SK-N-SH treated with all-trans-retinoic acid at 6 μM for 48 hours (cell line): ENCODE results near the gene PHF20.

Source experiments
- ATAC-seq: fragments of 200-7000 bp; cut with Tn5 transposase; 3 replicates; pipeline ENCODE4 v1.9.1; 2020; ENCODE audit warnings: mild to moderate bottlenecking, moderate library complexity
- ARNTL ChIP-seq: fragments of 450-650 bp; formaldehyde crosslinking; IDR thresholded peaks from 2 replicates; pipeline ENCODE4 v1.5.0; 2020; ENCODE audit warnings: low read depth, mild to moderate bottlenecking, moderate library complexity, borderline replicate concordance
- BACH2 ChIP-seq: fragments of 250-450 bp; sonication (Bioruptor Pico); IDR thresholded peaks from 2 replicates; pipeline ENCODE4 v1.9.0; 2021; ENCODE audit warnings: mild to moderate bottlenecking, borderline replicate concordance
- CSDC2 ChIP-seq: fragments of 250-450 bp; sonication (Bioruptor Pico); IDR thresholded peaks from 2 replicates; pipeline ENCODE4 v1.5.0; 2020; ENCODE audit warnings: mild to moderate bottlenecking, moderate library complexity
- ESRRG ChIP-seq: fragments of 250-450 bp; sonication (Bioruptor Pico); IDR thresholded peaks from 2 replicates; pipeline ENCODE4 v1.6.1; 2021; ENCODE audit warnings: mild to moderate bottlenecking
- GLIS3 ChIP-seq: fragments of 250-450 bp; sonication (Bioruptor Pico); IDR thresholded peaks from 2 replicates; pipeline ENCODE4 v1.5.0; 2020; ENCODE audit warnings: mild to moderate bottlenecking, moderate library complexity
- ISL1 ChIP-seq: fragments of 250-450 bp; sonication (Bioruptor Pico); IDR thresholded peaks from 2 replicates; pipeline ENCODE4 v2.1.2; 2022; ENCODE audit warnings: mild to moderate bottlenecking, moderate library complexity
- OSR1 ChIP-seq: fragments of 250-450 bp; sonication (Bioruptor Pico); IDR thresholded peaks from 2 replicates; pipeline ENCODE4 v1.8.0; 2022; ENCODE audit warnings: moderate library complexity, mild to moderate bottlenecking, inconsistent platforms
- RARB ChIP-seq: fragments of 250-450 bp; sonication (Bioruptor Pico); IDR thresholded peaks from 2 replicates; pipeline ENCODE4 v1.8.0; 2021; ENCODE audit warnings: mild to moderate bottlenecking, moderate library complexity
- SNAI2 ChIP-seq: fragments of 250-450 bp; sonication (Bioruptor Pico); IDR thresholded peaks from 2 replicates; pipeline ENCODE4 v1.5.0; 2020; ENCODE audit warnings: mild to moderate bottlenecking, moderate library complexity
- TCF4 ChIP-seq: fragments of 250-450 bp; sonication (Bioruptor Pico); IDR thresholded peaks from 2 replicates; pipeline ENCODE4 v1.8.0; 2021; ENCODE audit warnings: mild to moderate bottlenecking, moderate library complexity, borderline replicate concordance
- TOX ChIP-seq: fragments of 250-450 bp; sonication (Bioruptor Pico); IDR thresholded peaks from 2 replicates; pipeline ENCODE4 v1.8.0; 2021; ENCODE audit warnings: mild to moderate bottlenecking, moderate library complexity, borderline replicate concordance
- ZC3H10 ChIP-seq: fragments of 250-450 bp; sonication (Bioruptor Pico); IDR thresholded peaks from 2 replicates; pipeline ENCODE4 v1.5.1; 2021; ENCODE audit warnings: mild to moderate bottlenecking, moderate library complexity
- ZFP3 ChIP-seq: fragments of 250-450 bp; sonication (Bioruptor Pico); IDR thresholded peaks from 2 replicates; pipeline ENCODE4 v1.5.0; 2020; ENCODE audit warnings: mild to moderate bottlenecking, moderate library complexity
- ZFP30 ChIP-seq: fragments of 450-650 bp; formaldehyde crosslinking; IDR thresholded peaks from 2 replicates; pipeline ENCODE4 v1.5.0; 2022; ENCODE audit warnings: mild to moderate bottlenecking, moderate library complexity
- ZNF565 ChIP-seq: fragments of 450-650 bp; formaldehyde crosslinking; conservative IDR thresholded peaks from 2 replicates; pipeline ENCODE4 v1.5.0; 2020; ENCODE audit warnings: low read depth, mild to moderate bottlenecking, moderate library complexity
- ZNF70 ChIP-seq: fragments of 450-650 bp; formaldehyde crosslinking; IDR thresholded peaks from 2 replicates; pipeline ENCODE4 v1.5.0; 2020; ENCODE audit warnings: mild to moderate bottlenecking, moderate library complexity
- ZNF8 ChIP-seq: fragments of 450-650 bp; formaldehyde crosslinking; IDR thresholded peaks from 2 replicates; pipeline ENCODE4 v1.5.0; 2020; ENCODE audit warnings: mild to moderate bottlenecking, moderate library complexity
- TF ChIP-seq, protein P1 (sequence below): fragments of 250-450 bp; sonication (Bioruptor Pico); IDR thresholded peaks from 2 replicates; pipeline ENCODE4 v1.8.0; 2020; ENCODE audit warnings: mild to moderate bottlenecking, moderate library complexity, borderline replicate concordance
- TF ChIP-seq, protein P2 (sequence below): fragments of 250-450 bp; sonication (Bioruptor Pico); IDR thresholded peaks from 2 replicates; pipeline ENCODE4 v1.5.1; 2021; ENCODE audit warnings: mild to moderate bottlenecking, moderate library complexity
- TF ChIP-seq, protein P3 (sequence below): fragments of 250-450 bp; sonication (Bioruptor Pico); IDR thresholded peaks from 2 replicates; pipeline ENCODE4 v1.8.0; 2021; ENCODE audit warnings: low read depth, mild to moderate bottlenecking, moderate library complexity, borderline replicate concordance
- TF ChIP-seq, protein P4 (sequence below): fragments of 250-450 bp; sonication (Bioruptor Pico); IDR thresholded peaks from 2 replicates; pipeline ENCODE4 v1.5.1; 2020; ENCODE audit warnings: low read depth, mild to moderate bottlenecking, moderate library complexity

PHF20 gene

DNA sequence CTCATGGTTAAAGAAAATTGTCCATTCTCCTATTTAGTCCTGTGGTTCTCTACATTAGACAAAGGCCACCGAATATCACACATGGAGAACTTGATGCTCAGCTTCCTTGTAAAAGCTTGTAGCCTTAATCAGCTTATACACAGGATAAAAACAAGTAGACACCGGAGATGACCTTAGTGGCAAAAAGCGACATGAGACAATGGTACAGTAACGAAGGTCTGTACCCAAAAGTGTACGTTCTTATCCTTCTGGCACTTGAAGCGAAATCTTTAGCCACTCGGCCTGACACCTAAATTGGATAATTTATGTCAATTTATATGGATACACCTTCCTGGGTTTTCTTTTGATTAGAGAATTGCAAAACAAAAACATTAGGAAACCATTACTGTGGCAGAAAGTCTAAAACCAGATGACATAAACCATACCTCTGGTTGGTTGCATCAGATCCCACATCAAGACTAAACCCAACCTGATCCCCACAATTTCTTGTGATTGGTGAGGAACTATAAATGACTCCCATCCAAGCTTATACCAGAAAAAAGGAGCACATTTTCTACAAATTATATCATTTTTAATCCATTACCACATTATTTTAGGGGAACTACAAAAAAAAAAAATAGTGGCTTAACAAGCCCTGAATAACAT is 35.9 kb upstream of the PHF20 start (continued):
- TF ChIP-seq, protein P1, sequence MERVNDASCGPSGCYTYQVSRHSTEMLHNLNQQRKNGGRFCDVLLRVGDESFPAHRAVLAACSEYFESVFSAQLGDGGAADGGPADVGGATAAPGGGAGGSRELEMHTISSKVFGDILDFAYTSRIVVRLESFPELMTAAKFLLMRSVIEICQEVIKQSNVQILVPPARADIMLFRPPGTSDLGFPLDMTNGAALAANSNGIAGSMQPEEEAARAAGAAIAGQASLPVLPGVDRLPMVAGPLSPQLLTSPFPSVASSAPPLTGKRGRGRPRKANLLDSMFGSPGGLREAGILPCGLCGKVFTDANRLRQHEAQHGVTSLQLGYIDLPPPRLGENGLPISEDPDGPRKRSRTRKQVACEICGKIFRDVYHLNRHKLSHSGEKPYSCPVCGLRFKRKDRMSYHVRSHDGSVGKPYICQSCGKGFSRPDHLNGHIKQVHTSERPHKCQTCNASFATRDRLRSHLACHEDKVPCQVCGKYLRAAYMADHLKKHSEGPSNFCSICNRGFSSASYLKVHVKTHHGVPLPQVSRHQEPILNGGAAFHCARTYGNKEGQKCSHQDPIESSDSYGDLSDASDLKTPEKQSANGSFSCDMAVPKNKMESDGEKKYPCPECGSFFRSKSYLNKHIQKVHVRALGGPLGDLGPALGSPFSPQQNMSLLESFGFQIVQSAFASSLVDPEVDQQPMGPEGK (CRISPR knock-in tag), result no peak
- TF ChIP-seq OSR1, result no peak

DNA sequence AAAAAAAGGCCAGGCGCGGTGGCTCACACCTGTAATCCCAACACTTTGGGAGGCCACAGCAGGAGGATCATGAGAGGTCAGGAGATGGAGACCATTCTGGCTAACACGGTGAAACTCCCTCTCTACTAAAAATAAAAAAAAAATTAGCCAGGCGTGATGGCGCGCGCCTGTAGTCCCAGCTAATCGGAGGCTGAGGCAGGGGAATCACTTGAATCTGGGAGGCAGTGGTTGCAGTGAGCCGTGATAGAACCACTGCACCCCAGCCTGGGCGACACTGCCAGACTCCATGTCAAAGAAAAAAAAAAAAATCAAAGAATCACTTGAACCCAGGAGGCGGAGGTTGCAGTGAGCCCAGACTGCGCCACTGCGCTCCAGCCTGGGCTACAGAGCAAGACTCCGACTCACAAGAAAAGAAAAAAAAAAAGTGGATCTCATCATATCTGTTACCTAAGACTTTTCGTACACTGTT is 33.9 kb upstream of the PHF20 start:
- no peak for ATAC-seq
- TF ChIP-seq ESRRG (CRISPR knock-in tag), result no peak
- TF ChIP-seq, protein P2, sequence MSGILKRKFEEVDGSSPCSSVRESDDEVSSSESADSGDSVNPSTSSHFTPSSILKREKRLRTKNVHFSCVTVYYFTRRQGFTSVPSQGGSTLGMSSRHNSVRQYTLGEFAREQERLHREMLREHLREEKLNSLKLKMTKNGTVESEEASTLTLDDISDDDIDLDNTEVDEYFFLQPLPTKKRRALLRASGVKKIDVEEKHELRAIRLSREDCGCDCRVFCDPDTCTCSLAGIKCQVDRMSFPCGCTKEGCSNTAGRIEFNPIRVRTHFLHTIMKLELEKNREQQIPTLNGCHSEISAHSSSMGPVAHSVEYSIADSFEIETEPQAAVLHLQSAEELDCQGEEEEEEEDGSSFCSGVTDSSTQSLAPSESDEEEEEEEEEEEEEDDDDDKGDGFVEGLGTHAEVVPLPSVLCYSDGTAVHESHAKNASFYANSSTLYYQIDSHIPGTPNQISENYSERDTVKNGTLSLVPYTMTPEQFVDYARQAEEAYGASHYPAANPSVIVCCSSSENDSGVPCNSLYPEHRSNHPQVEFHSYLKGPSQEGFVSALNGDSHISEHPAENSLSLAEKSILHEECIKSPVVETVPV (CRISPR knock-in tag), result no peak
- TF ChIP-seq ZNF565 (CRISPR knock-in tag), result no peak
- no peak for TF ChIP-seq ZC3H10 (CRISPR knock-in tag)
- no peak for TF ChIP-seq CSDC2 (CRISPR knock-in tag)
- no peak for TF ChIP-seq ZFP3 (CRISPR knock-in tag)
- TF ChIP-seq, protein P1 (CRISPR knock-in tag), result no peak
- TF ChIP-seq ZNF70, result no peak
- TF ChIP-seq ZNF8, result no peak
- TF ChIP-seq, protein P3, sequence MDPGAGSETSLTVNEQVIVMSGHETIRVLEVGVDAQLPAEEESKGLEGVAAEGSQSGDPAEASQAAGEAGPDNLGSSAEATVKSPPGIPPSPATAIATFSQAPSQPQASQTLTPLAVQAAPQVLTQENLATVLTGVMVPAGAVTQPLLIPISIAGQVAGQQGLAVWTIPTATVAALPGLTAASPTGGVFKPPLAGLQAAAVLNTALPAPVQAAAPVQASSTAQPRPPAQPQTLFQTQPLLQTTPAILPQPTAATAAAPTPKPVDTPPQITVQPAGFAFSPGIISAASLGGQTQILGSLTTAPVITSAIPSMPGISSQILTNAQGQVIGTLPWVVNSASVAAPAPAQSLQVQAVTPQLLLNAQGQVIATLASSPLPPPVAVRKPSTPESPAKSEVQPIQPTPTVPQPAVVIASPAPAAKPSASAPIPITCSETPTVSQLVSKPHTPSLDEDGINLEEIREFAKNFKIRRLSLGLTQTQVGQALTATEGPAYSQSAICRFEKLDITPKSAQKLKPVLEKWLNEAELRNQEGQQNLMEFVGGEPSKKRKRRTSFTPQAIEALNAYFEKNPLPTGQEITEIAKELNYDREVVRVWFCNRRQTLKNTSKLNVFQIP (CRISPR knock-in tag), result no peak
- TF ChIP-seq ZFP30 (CRISPR knock-in tag), result no peak
- no peak for TF ChIP-seq RARB (CRISPR knock-in tag)
- no peak for TF ChIP-seq ARNTL (CRISPR knock-in tag)
- TF ChIP-seq ISL1 (CRISPR knock-in tag), result no peak
- TF ChIP-seq, protein P4, sequence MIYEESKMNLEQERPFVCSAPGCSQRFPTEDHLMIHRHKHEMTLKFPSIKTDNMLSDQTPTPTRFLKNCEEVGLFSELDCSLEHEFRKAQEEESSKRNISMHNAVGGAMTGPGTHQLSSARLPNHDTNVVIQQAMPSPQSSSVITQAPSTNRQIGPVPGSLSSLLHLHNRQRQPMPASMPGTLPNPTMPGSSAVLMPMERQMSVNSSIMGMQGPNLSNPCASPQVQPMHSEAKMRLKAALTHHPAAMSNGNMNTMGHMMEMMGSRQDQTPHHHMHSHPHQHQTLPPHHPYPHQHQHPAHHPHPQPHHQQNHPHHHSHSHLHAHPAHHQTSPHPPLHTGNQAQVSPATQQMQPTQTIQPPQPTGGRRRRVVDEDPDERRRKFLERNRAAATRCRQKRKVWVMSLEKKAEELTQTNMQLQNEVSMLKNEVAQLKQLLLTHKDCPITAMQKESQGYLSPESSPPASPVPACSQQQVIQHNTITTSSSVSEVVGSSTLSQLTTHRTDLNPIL (CRISPR knock-in tag), result no peak
- TF ChIP-seq SNAI2 (CRISPR knock-in tag), result no peak
- no peak for TF ChIP-seq TCF4
- TF ChIP-seq BACH2, result no peak
- TF ChIP-seq OSR1, result no peak

DNA sequence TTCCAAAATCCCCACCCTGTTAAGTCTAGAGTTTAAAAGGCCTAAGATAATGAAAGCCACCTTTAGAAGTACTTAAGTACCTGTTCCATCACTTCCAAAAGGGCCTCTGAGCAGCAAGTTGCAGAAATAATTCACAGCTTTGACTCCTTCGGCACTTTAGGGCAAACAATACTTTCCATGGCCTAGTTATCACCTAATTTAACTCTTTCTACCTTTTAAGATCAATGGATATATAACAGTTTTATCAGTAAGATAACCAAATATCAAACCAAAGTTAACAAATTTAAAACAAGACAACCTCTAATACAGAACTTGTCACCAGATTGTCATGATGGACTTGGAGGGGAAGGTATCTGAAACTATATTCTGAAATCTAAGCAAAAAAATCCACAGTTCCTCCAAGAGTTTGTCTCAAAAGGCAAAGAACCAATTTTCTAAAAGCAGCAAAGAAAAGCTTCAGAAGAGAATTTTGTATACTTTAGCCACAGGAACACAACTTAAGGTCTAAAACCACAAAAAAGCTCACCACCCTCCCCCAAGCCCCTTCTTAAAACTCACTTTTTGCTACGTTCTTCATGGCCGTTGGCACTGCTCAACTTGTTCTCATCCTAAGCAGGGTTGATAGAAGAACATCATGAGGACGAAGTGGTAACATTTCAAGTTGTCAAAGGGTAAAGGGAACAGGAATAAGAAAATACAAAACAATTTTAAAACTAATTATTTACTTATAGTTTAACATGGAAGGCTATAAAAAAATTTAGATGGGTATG is 33.2 kb upstream of the PHF20 start:
- no peak for ATAC-seq
- TF ChIP-seq, protein P3 (CRISPR knock-in tag), result no peak
- TF ChIP-seq ZNF565 (CRISPR knock-in tag) (no peak), ARNTL (CRISPR knock-in tag) (no peak), TOX (CRISPR knock-in tag) (no peak), OSR1 (no peak), GLIS3 (CRISPR knock-in tag) (no peak)
- TF ChIP-seq, all 23 proteins: peak for 0
